ENCODE measurements around the gene FYB2.

The FYB2 gene

DNA sequence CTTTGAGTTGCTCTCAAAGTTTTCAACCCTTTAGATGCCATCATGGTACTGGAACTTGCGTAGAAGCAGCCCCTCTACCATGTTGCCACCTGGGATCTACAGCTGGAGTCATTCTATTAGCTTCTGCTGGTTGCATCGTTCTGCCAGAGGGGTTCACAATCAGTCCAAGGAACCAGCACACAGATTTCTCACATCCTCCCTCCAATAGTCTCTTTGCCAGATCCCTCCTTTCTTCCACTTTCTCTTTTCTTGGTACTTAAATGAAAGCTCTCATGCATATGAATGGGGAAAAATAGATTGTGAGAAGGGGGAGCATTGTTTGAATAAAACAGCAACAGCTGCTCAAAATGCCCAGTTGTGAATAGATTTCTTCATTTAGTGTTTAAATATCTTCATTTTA is 31.2 kb upstream of the FYB2 start:
- Histone ChIP-seq H3K4me1 (ENCODE audit: control insufficient read depth, insufficient read depth, low read length) (no peaks in the 10 kb centered on the region), H3K4me3 (ENCODE audit: low read length) (no peak overlapping the region), H3K9ac (ENCODE audit: low read length) (no peak overlapping the region), H3K27me3 (ENCODE audit: control insufficient read depth, insufficient read depth, low read length) (no peaks in the 10 kb centered on the region), H3K36me3 (ENCODE audit: control insufficient read depth, insufficient read depth, low read length) (no peaks in the 10 kb centered on the region), H3K27ac (ENCODE audit: low read depth, low read length) (no peak overlapping the region)

DNA sequence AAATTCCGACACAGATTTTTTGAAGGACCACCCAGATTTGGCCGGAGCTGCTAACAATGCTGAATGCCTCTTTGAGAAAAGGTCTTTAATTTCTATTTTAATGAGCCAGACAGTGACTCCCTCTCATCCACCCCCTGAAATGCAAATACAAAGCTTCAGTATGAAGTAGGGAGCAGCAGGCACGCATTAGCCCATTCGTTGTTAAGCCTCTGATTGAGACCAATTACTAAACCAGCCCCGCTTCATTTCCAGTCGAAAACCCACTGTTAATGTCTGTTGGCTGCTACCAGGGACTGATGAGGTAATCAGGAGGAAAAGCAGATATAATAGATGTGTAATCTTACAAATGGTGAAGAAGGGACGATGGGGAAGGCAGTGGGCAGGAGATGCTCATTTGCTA is 30.5 kb upstream of the FYB2 start:
- Histone ChIP-seq H3K27ac (ENCODE audit: low read depth, low read length) (no peak overlapping the region), H3K27me3 (ENCODE audit: control insufficient read depth, insufficient read depth, low read length) (no peaks in the 10 kb centered on the region), H3K9ac (ENCODE audit: low read length) (no peak overlapping the region)

DNA sequence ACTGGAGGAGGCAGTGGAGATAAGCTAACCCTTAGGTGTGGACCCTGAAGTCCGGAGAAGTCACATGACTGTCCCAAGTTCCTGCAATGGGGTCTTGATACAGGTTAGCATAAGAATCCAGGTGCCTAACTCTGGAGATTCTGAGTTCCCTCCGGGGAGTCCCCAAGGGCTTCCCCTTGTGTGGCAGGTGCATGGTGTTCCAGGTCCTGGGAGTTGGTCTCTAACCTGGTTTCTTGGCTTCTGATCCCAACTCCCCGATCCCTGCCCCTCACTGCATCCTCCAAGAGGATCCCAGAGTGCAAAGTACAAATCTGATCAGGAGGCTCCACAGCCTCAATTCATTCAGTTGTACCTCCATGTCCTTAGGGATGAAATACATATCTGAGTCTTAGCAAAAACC is 26.1 kb upstream of the FYB2 start:
- Histone ChIP-seq H3K4me3 (ENCODE audit: low read length) (no peak overlapping the region), H3K4me1 (ENCODE audit: control insufficient read depth, insufficient read depth, low read length) (no peaks in the 10 kb centered on the region), H3K27ac (ENCODE audit: low read depth, low read length) (no peak overlapping the region), H3K36me3 (ENCODE audit: control insufficient read depth, insufficient read depth, low read length) (no peaks in the 10 kb centered on the region), H3K9ac (ENCODE audit: low read length) (no peak overlapping the region), H3K27me3 (ENCODE audit: control insufficient read depth, insufficient read depth, low read length) (no peaks in the 10 kb centered on the region)

More for the DNA sequence above, 30.5 kb upstream of the FYB2 start:
- Histone ChIP-seq H3K4me1 (ENCODE audit: control insufficient read depth, insufficient read depth, low read length) (no peaks in the 10 kb centered on the region), H3K4me3 (ENCODE audit: low read length) (no peak overlapping the region), H3K36me3 (ENCODE audit: control insufficient read depth, insufficient read depth, low read length) (no peaks in the 10 kb centered on the region)

- H3K4me3 ChIP-seq (ENCODE audit: low read length) = no peak overlapping the region
- no peaks in the 10 kb centered on the region for H3K4me1 ChIP-seq (ENCODE audit: control insufficient read depth, insufficient read depth, low read length)
- no peaks in the 10 kb centered on the region for H3K27me3 ChIP-seq (ENCODE audit: control insufficient read depth, insufficient read depth, low read length)
- H3K9ac ChIP-seq (ENCODE audit: low read length) = no peak overlapping the region
- no peaks in the 10 kb centered on the region for H3K36me3 ChIP-seq (ENCODE audit: control insufficient read depth, insufficient read depth, low read length)
- H3K27ac ChIP-seq (ENCODE audit: low read depth, low read length) = no peak overlapping the region
Measured at GRCh38 chr1:56844545-56845136, 25.4 kb upstream of the FYB2 start.

- Histone ChIP-seq H3K4me3 (ENCODE audit: low read length) (no peak overlapping the region), H3K27me3 (ENCODE audit: control insufficient read depth, insufficient read depth, low read length) (no peaks in the 10 kb centered on the region), H3K36me3 (ENCODE audit: control insufficient read depth, insufficient read depth, low read length) (no peaks in the 10 kb centered on the region), H3K4me1 (ENCODE audit: control insufficient read depth, insufficient read depth, low read length) (no peaks in the 10 kb centered on the region), H3K9ac (ENCODE audit: low read length) (no peak overlapping the region), H3K27ac (ENCODE audit: low read depth, low read length) (no peak overlapping the region)
Measured at GRCh38 chr1:56843544-56843943, 24.3 kb upstream of the FYB2 start.

GRCh38 chr1:56838759-56839158 is 19.6 kb upstream of the FYB2 start:
- Histone ChIP-seq H3K27ac (ENCODE audit: low read depth, low read length) (no peak overlapping the region), H3K27me3 (ENCODE audit: control insufficient read depth, insufficient read depth, low read length) (no peaks in the 10 kb centered on the region), H3K9ac (ENCODE audit: low read length) (no peak overlapping the region), H3K36me3 (ENCODE audit: control insufficient read depth, insufficient read depth, low read length) (no peaks in the 10 kb centered on the region), H3K4me3 (ENCODE audit: low read length) (no peak overlapping the region), H3K4me1 (ENCODE audit: control insufficient read depth, insufficient read depth, low read length) (no peaks in the 10 kb centered on the region)

- Histone ChIP-seq H3K27ac (ENCODE audit: low read depth, low read length) (no peak overlapping the region), H3K36me3 (ENCODE audit: control insufficient read depth, insufficient read depth, low read length) (no peaks in the 10 kb centered on the region), H3K4me3 (ENCODE audit: low read length) (no peak overlapping the region), H3K27me3 (ENCODE audit: control insufficient read depth, insufficient read depth, low read length) (no peaks in the 10 kb centered on the region), H3K9ac (ENCODE audit: low read length) (no peak overlapping the region), H3K4me1 (ENCODE audit: control insufficient read depth, insufficient read depth, low read length) (no peaks in the 10 kb centered on the region)
Measured at GRCh38 chr1:56837244-56837939, 18.2 kb upstream of the FYB2 start.

DNA sequence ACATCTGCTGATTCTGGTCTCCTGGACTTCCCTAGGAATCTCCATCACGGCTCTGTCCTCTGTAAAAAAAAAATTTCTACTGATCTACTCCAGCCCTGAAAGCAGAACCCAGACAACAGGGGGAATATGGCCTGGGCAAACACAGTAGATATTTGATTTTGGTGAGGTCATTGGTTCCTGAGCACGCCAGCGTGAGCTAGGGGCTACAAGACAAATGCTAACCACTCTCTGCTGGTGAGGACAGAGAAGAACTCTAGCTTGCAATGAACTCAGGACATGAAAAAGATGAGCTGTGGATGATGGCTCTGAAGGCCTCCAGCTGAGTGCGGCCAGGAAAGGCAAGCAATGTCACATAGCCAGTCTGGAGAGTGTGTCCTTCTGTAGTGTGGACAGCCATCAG is 17.2 kb upstream of the FYB2 start:
- no peak overlapping the region for H3K27ac ChIP-seq (ENCODE audit: low read depth, low read length)
- H3K27me3 ChIP-seq (ENCODE audit: control insufficient read depth, insufficient read depth, low read length) = no peaks in the 10 kb centered on the region
- H3K36me3 ChIP-seq (ENCODE audit: control insufficient read depth, insufficient read depth, low read length) = no peaks in the 10 kb centered on the region
- no peaks in the 10 kb centered on the region for H3K4me1 ChIP-seq (ENCODE audit: control insufficient read depth, insufficient read depth, low read length)
- H3K4me3 ChIP-seq (ENCODE audit: low read length) = no peak overlapping the region
- no peak overlapping the region for H3K9ac ChIP-seq (ENCODE audit: low read length)

DNA sequence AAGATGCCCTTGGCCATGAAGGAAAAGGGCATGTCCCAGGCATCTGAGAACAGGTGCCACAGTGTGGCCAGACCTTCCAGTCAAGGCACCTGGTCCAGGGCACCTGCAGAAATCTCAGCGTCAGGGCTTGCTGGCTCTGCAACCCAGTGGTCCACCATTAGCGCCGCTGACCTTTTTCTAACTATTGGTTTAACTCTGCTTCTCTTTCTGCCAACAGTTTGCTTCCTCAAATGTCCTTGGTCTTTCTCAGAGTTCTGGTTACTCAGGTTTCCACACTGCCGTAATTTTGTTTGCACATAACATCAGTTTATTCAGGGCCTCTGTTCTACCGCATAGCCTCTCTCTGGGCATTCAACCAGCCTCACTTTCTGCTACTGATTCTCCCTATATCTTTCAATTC is 16.5 kb upstream of the FYB2 start:
- no peaks in the 10 kb centered on the region for H3K36me3 ChIP-seq (ENCODE audit: control insufficient read depth, insufficient read depth, low read length)
- no peak overlapping the region for H3K27ac ChIP-seq (ENCODE audit: low read depth, low read length)
- no peaks in the 10 kb centered on the region for H3K27me3 ChIP-seq (ENCODE audit: control insufficient read depth, insufficient read depth, low read length)
- H3K4me1 ChIP-seq (ENCODE audit: control insufficient read depth, insufficient read depth, low read length) = no peaks in the 10 kb centered on the region
- H3K9ac ChIP-seq (ENCODE audit: low read length) = no peak overlapping the region
- no peak overlapping the region for H3K4me3 ChIP-seq (ENCODE audit: low read length)

DNA sequence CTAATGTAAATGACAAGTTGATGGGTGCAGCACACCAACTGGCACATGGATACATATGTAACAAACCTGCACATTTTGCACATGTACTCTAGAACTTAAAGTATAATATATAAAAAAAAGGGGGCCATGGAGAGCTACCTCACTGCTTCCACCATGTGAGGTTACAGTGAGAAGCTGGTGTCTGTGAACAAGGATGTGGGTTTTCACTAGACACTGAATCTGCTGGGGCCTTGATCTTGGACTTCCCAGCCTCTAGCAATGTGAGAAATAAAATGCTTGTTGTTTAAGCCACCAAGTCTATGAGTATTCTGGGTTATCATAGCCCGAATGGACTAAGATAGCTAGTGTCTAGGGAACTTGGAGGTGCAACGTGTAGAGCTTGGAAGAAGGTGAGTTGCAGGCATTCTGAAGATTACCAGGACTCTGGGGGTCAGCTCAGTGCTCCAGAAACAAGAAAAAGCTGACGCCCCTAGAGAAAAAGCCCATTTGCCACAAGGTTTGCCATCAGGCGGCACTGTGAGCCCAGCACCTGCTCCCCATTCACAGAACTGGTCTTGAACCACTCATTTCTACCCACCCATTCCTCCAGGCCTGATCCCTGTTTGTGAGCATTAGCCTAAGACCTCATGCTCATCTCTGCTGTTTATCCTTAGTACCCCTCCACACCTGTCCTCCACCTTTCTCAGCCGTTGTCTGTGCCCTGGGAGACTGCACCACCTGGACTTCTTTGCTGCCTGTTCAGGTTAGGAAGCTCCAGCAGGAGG is 15.1 kb upstream of the FYB2 start:
- Histone ChIP-seq H3K27ac (ENCODE audit: low read depth, low read length) (no peak overlapping the region), H3K36me3 (ENCODE audit: control insufficient read depth, insufficient read depth, low read length) (no peaks in the 10 kb centered on the region), H3K27me3 (ENCODE audit: control insufficient read depth, insufficient read depth, low read length) (no peaks in the 10 kb centered on the region), H3K4me3 (ENCODE audit: low read length) (no peak overlapping the region), H3K9ac (ENCODE audit: low read length) (no peak overlapping the region), H3K4me1 (ENCODE audit: control insufficient read depth, insufficient read depth, low read length) (no peaks in the 10 kb centered on the region)

DNA sequence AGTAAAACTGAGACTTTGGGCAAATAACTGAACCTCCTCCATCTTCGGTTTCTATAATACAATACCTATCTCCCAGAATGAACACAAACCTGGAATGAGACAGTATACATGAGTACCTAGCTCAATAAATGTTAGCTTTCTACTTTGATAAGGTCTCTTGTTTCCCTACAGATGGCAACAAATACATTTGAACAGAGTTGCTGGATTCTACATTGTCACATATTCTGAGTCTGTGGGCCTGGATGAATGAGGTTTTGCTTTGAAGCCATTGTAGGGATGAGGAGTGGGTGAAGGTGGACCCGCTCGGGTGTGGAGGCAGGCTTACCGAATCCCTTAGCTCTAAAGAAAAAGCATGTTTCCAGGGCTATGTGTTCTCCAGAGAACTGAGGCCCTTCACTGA is 13.9 kb upstream of the FYB2 start:
- Histone ChIP-seq H3K4me3 (ENCODE audit: low read length) (no peak overlapping the region), H3K9ac (ENCODE audit: low read length) (no peak overlapping the region), H3K27me3 (ENCODE audit: control insufficient read depth, insufficient read depth, low read length) (no peaks in the 10 kb centered on the region), H3K27ac (ENCODE audit: low read depth, low read length) (no peak overlapping the region), H3K4me1 (ENCODE audit: control insufficient read depth, insufficient read depth, low read length) (no peaks in the 10 kb centered on the region), H3K36me3 (ENCODE audit: control insufficient read depth, insufficient read depth, low read length) (no peaks in the 10 kb centered on the region)

- no peak overlapping the region for H3K27ac ChIP-seq (ENCODE audit: low read depth, low read length)
- no peaks in the 10 kb centered on the region for H3K27me3 ChIP-seq (ENCODE audit: control insufficient read depth, insufficient read depth, low read length)
- no peaks in the 10 kb centered on the region for H3K36me3 ChIP-seq (ENCODE audit: control insufficient read depth, insufficient read depth, low read length)
- no peaks in the 10 kb centered on the region for H3K4me1 ChIP-seq (ENCODE audit: control insufficient read depth, insufficient read depth, low read length)
- H3K9ac ChIP-seq (ENCODE audit: low read length) = no peak overlapping the region
- H3K4me3 ChIP-seq (ENCODE audit: low read length) = no peak overlapping the region
Measured at GRCh38 chr1:56831871-56832693, 12.9 kb upstream of the FYB2 start.
